ENCODE measurements around the gene TRIM75. TPM values are rescaled to one million over a fixed set of nuclear protein-coding genes. Genes with fewer than 3 reads are reported as not detected.

TRIM75 gene
- total and polyA plus RNA-seq, 8 donors: not detected

GRCh38 chr4:165027762-165028402, 25.8 kb upstream of the TRIM75 start:
- Histone ChIP-seq H3K27ac (no peak overlapping the region), H3K9me3 (no peaks in the 10 kb centered on the region), H3K27me3 (no peaks in the 10 kb centered on the region), H3K36me3 (no peaks in the 10 kb centered on the region), H3K4me3 (no peak overlapping the region), H3K4me1 (no peaks in the 10 kb centered on the region)
- TF ChIP-seq CTCF (IDR thresholded peaks at IDR 0.05): no peak
- intact Hi-C loops (cut with DNase I): no loop called here
- no peak for DNase-seq
- ATAC-seq: no peak

- Histone ChIP-seq H3K27me3 (no peaks in the 10 kb centered on the region), H3K4me1 (no peaks in the 10 kb centered on the region), H3K36me3 (no peaks in the 10 kb centered on the region), H3K9me3 (no peaks in the 10 kb centered on the region), H3K27ac (no peak within 1 kb of the TSS), H3K4me3 (no peak within 1 kb of the TSS)
- no peak for TF ChIP-seq CTCF (IDR thresholded peaks at IDR 0.05)
- intact Hi-C loops (cut with DNase I): no loop called here
- DNase-seq (no peak), ATAC-seq (no peak)
These were observed 22.0 kb upstream of the TRIM75 start, which contains the start of gene TRIM60 for GRCh38 chr4:165031436-165032211. Gene TRIM60 (plus strand): TSS chr4:165031999. CDS start chr4:165040073, 8,074 bp downstream.

GRCh38 chr4:165048170-165048569, 5.5 kb upstream of the TRIM75 start:
- no peaks in the 10 kb centered on the region for H3K9me3 ChIP-seq
- no peak for DNase-seq
- no peak overlapping the region for H3K27ac ChIP-seq

GRCh38 chr4:165052627-165053026, 1.0 kb upstream of the TRIM75 start:
- Histone ChIP-seq H3K4me1 (no peaks in the 10 kb centered on the region), H3K27ac (no peak overlapping the region), H3K4me3 (no peak overlapping the region), H3K27me3 (no peaks in the 10 kb centered on the region), H3K9me3 (no peaks in the 10 kb centered on the region), H3K36me3 (no peaks in the 10 kb centered on the region)
- ATAC-seq (no peak), DNase-seq (no peak)
- TF ChIP-seq CTCF (IDR thresholded peaks at IDR 0.05): no peak
- intact Hi-C loops (cut with DNase I): no loop called here

More at GRCh38 chr4:165048170-165048569, 5.5 kb upstream of the TRIM75 start:
- H3K36me3 ChIP-seq: no peaks in the 10 kb centered on the region
- H3K27me3 ChIP-seq: no peaks in the 10 kb centered on the region
- no peaks in the 10 kb centered on the region for H3K4me1 ChIP-seq
- H3K4me3 ChIP-seq: no peak overlapping the region
- TF ChIP-seq CTCF (IDR thresholded peaks at IDR 0.05): no peak
- intact Hi-C loops (cut with DNase I): no loop called here
- no peak for ATAC-seq

- H3K9me3 ChIP-seq: no peaks in the 10 kb centered on the region
- no peaks in the 10 kb centered on the region for H3K36me3 ChIP-seq
- no peak for TF ChIP-seq CTCF (IDR thresholded peaks at IDR 0.05)
- intact Hi-C loops (cut with DNase I): no loop called here
- H3K27ac ChIP-seq: no peak overlapping the region
- H3K4me3 ChIP-seq: no peak overlapping the region
- H3K27me3 ChIP-seq: no peaks in the 10 kb centered on the region
- no peaks in the 10 kb centered on the region for H3K4me1 ChIP-seq
- DNase-seq (no peak), ATAC-seq (no peak)
These were observed 1.9 kb downstream of the TRIM75 start for GRCh38 chr4:165055601-165056000.
